GM19452 (cell line): Measurements from ENCODE around the gene C16orf54.
"Not testable (repeated sequence)": the region's sequence is repeated elsewhere in the genome, so short reads cannot be mapped to it uniquely, and the experiment has no call there.

ENCODE experiments used
- ATAC-seq: cut with Tn5 transposase; IDR thresholded peaks from one replicate; pipeline ENCODE4 v1.9.1; 2021; ENCODE audit not compliant: unreplicated experiment

The C16orf54 gene

GRCh38 chr16:29745853-29746345 is at the start of gene C16orf54:
TSS of gene C16orf54 (minus strand) at chr16:29745990. CDS start at chr16:29744951, 1,039 bp downstream.
- peak; percentile 85 for ATAC-seq

- no peak for ATAC-seq
Observed at GRCh38 chr16:29794231-29794710, 48.5 kb upstream of the C16orf54 start.

- not testable (repeated sequence) for ATAC-seq
Observed at GRCh38 chr16:29793153-29793552, 47.4 kb upstream of the C16orf54 start.

GRCh38 chr16:29791845-29792807 is 46.3 kb upstream of the C16orf54 start:
- no peak for ATAC-seq

GRCh38 chr16:29790949-29791844 is 45.4 kb upstream of the C16orf54 start:
- peak; percentile 5 for ATAC-seq

GRCh38 chr16:29790183-29790948 is 44.6 kb upstream of the C16orf54 start, which contains the start of gene KIF22:
TSS of gene KIF22 (plus strand) at chr16:29790751. CDS start at chr16:29790760, 9 bp downstream.
- peak; percentile 94 for ATAC-seq

GRCh38 chr16:29789775-29790182 is 44.0 kb upstream of the C16orf54 start:
- no peak for ATAC-seq

GRCh38 chr16:29787155-29787554 is 41.4 kb upstream of the C16orf54 start:
- ATAC-seq: not testable (repeated sequence)

- ATAC-seq: no peak
Observed at GRCh38 chr16:29784901-29785500, 39.2 kb upstream of the C16orf54 start.

GRCh38 chr16:29784157-29784556 is 38.4 kb upstream of the C16orf54 start:
- ATAC-seq: no peak

- not testable (repeated sequence) for ATAC-seq
Observed at GRCh38 chr16:29783094-29783953, 37.5 kb upstream of the C16orf54 start.

- no peak for ATAC-seq
Observed at GRCh38 chr16:29779474-29779873, 33.7 kb upstream of the C16orf54 start.

- no peak for ATAC-seq
Observed at GRCh38 chr16:29777576-29778350, 32.0 kb upstream of the C16orf54 start, which contains the start of gene ZG16. TSS of gene ZG16 (plus strand) at chr16:29778256. CDS start at chr16:29779267, 1,011 bp downstream.

- ATAC-seq: no peak
Observed at GRCh38 chr16:29775742-29776408, 30.1 kb upstream of the C16orf54 start.

GRCh38 chr16:29774730-29775129 is 28.9 kb upstream of the C16orf54 start:
- no peak for ATAC-seq

- ATAC-seq: not testable (repeated sequence)
Observed at GRCh38 chr16:29772330-29772729, 26.5 kb upstream of the C16orf54 start.

- no peak for ATAC-seq
Observed at GRCh38 chr16:29770250-29770929, 24.6 kb upstream of the C16orf54 start.
